Measurements from ENCODE around the gene RARG. TPM values are rescaled to one million over a fixed set of nuclear protein-coding genes. Genes with fewer than 3 reads are reported as not detected.

Gene RARG
- total and polyA plus RNA-seq, 2 donors (not counting 1 experiment from before 2014, with no cell fraction given), result 8.8 to 15.0 TPM

DNA sequence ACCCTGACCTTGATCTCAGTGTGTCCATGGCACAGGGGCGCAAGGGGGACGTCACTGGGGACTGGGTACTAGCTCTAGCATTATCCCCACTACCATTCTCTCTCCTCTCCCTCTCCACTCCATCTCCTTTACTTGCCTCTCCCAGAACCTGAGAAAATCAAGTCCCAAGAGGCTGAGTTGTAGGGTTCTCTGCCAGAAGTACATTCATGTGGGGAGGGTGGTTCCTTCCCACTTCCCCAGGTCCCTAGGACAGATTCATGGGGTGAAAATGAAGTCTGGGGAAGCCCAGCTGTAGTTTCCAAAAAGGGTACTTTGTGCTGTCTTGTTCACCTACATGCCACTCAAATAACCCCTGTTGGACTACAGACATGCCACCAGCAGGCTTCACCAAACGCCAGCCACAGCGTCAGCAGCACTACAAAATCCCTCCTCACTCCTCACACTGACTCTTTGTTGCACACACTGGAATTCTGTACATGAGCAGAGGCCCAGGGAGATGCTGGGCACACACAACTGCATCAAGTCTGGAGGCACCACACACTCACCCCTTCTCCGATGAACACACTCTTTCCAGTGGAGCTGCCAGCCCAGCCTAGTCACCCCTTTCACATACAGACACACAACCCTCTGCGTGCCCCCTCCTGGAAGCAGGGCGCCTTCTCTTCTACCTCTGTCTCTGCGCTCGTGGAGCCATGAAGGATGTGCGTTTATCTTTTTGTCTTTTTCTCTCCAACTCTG lies 6.9 kb downstream of the RARG start:
- intact Hi-C loops (cut with micrococcal nuclease), result no loop called here
- no peak overlapping the region for H3K4me2 ChIP-seq (replicated peaks; ENCODE audit: low read depth, low read length, poor library complexity, severe bottlenecking)

More for the DNA sequence above, 6.9 kb downstream of the RARG start:
- Histone ChIP-seq H3K4me1 (ENCODE audit: control insufficient read depth in 2 of 2, insufficient read depth in 2 of 2, low read length in 2 of 2) (peaks cover 7 to 19% of the 10 kb centered on the region in 2 donors), H3K27ac (ENCODE audit: low read length in 2 of 2) (no peak overlapping the region), H3K4me3 (ENCODE audit: control extremely low read depth in 1 of 5, extremely low read depth in 1 of 5, insufficient read depth in 1 of 5, low read depth in 2 of 5, low read length in 4 of 5) (no peak overlapping the region), H3K27me3 (replicated peaks in 1 of 4; ENCODE audit: control extremely low read depth in 1 of 4, control insufficient read depth in 3 of 4, insufficient read depth in 4 of 4, low read length in 3 of 4) (no peaks in the 10 kb centered on the region), H3K79me2 (ENCODE audit: control insufficient read depth, insufficient read depth, low read length) (no peaks in the 10 kb centered on the region), H3K36me3 (replicated peaks in 1 of 2; ENCODE audit: control extremely low read depth in 1 of 2, control insufficient read depth in 1 of 2, extremely low read depth in 1 of 2, insufficient read depth in 2 of 2, low read length in 1 of 2) (no peaks in the 10 kb centered on the region), H2AFZ (ENCODE audit: insufficient read depth, low read depth, low read length, poor library complexity, severe bottlenecking) (no peak overlapping the region), H3K9me3 (ENCODE audit: control extremely low read depth in 1 of 3, control insufficient read depth in 2 of 3, insufficient read depth in 1 of 3, low read length in 2 of 3) (no peaks in the 10 kb centered on the region), H4K20me1 (ENCODE audit: control insufficient read depth, insufficient read depth, low read length, poor library complexity, severe bottlenecking) (no peaks in the 10 kb centered on the region), H3K9ac (ENCODE audit: low read length) (no peak overlapping the region)
- no peaks in the 10 kb centered on the region for H3K9me3 Mint-ChIP-seq (ENCODE audit: insufficient read depth)
- DNase-seq (no peak), ATAC-seq (ENCODE audit: low read depth) (no peak)
- ChIA-PET POLR2A (interaction anchor here (1.4 kb wide), 1 partner anchor 11 kb away, joined by 3 read pairs; no protein-coding TSS in a partner anchor), CTCF (interaction anchor here (0.8 to 1.3 kb wide), 3 partner anchors 11 to 26 kb away, joined by 3 to 5 read pairs (median 4); no protein-coding TSS in a partner anchor)
- no peaks in the 10 kb centered on the region for H3K27me3 Mint-ChIP-seq
- no peak overlapping the region for H3K27ac Mint-ChIP-seq
- H3K4me3 Mint-ChIP-seq, result no peak overlapping the region
- 92% methylated on average over 8 of the region's 10 CpGs for WGBS (ENCODE audit: insufficient coverage)
- peaks cover 19% of the 10 kb centered on the region for H3K4me1 Mint-ChIP-seq
- TF ChIP-seq EZH2 (IDR thresholded peaks at IDR 0.05; ENCODE audit: borderline replicate concordance, insufficient read depth, low read depth, low read length, poor library complexity, severe bottlenecking) (no peak), CTCF (IDR thresholded peaks at IDR 0.05) (no peak)

Data from B cell (primary cell).